ENCODE results near the gene SPON1.
A peak's percentile ranks its signal among the peaks of the same experiment; 100 is the strongest.

The SPON1 gene

GRCh38 chr11:14232652-14233051, 270.1 kb downstream of the SPON1 start:
- Histone ChIP-seq H3K4me3 (ENCODE audit: low read length, poor library complexity, severe bottlenecking) (no peak overlapping the region), H3K4me2 (ENCODE audit: low read depth, low read length, poor library complexity, severe bottlenecking) (no peak overlapping the region), H3K4me1 (ENCODE audit: insufficient read depth, low read length, poor library complexity, severe bottlenecking) (no peaks in the 10 kb centered on the region), H3K9me2 (replicated peaks; ENCODE audit: low read depth, low read length) (no peaks in the 10 kb centered on the region), H2AFZ (ENCODE audit: low read length) (no peak overlapping the region), H4K20me1 (ENCODE audit: insufficient read depth, low read length, poor library complexity, severe bottlenecking) (no peaks in the 10 kb centered on the region), H3K9ac (ENCODE audit: low read depth, low read length, poor library complexity, severe bottlenecking) (no peak overlapping the region), H3K36me3 (ENCODE audit: insufficient read depth, low read length) (no peaks in the 10 kb centered on the region), H3K9me3 (ENCODE audit: insufficient read depth, low read depth, low read length) (no peaks in the 10 kb centered on the region), H3K79me2 (ENCODE audit: insufficient read depth, low read length) (no peaks in the 10 kb centered on the region), H3K27me3 (ENCODE audit: insufficient read depth, low read length, poor library complexity, severe bottlenecking) (no peaks in the 10 kb centered on the region), H3F3A (ENCODE audit: low read depth) (no peaks in the 10 kb centered on the region)
- TF ChIP-seq CTCF (conservative IDR thresholded peaks at IDR 0.05; ENCODE audit: low read length): peak; percentile 57
- no peak for TF ChIP-seq EZH2phosphoT487 (IDR thresholded peaks at IDR 0.05; ENCODE audit: borderline replicate concordance)

GRCh38 chr11:14234446-14234845, 271.9 kb downstream of the SPON1 start:
- no peak overlapping the region for H3K4me3 ChIP-seq (ENCODE audit: low read length, poor library complexity, severe bottlenecking)
- H3K4me1 ChIP-seq (ENCODE audit: insufficient read depth, low read length, poor library complexity, severe bottlenecking): no peaks in the 10 kb centered on the region
- H3K36me3 ChIP-seq (ENCODE audit: insufficient read depth, low read length): no peaks in the 10 kb centered on the region
- no peaks in the 10 kb centered on the region for H3K27me3 ChIP-seq (ENCODE audit: insufficient read depth, low read length, poor library complexity, severe bottlenecking)
- no peak overlapping the region for H3K4me2 ChIP-seq (ENCODE audit: low read depth, low read length, poor library complexity, severe bottlenecking)
- H3K9me3 ChIP-seq (ENCODE audit: insufficient read depth, low read depth, low read length): no peaks in the 10 kb centered on the region
- H2AFZ ChIP-seq (ENCODE audit: low read length): no peak overlapping the region
- H3K79me2 ChIP-seq (ENCODE audit: insufficient read depth, low read length): no peaks in the 10 kb centered on the region
- no peaks in the 10 kb centered on the region for H3F3A ChIP-seq (ENCODE audit: low read depth)
- no peaks in the 10 kb centered on the region for H4K20me1 ChIP-seq (ENCODE audit: insufficient read depth, low read length, poor library complexity, severe bottlenecking)
- H3K9ac ChIP-seq (ENCODE audit: low read depth, low read length, poor library complexity, severe bottlenecking): no peak overlapping the region
- no peaks in the 10 kb centered on the region for H3K9me2 ChIP-seq (replicated peaks; ENCODE audit: low read depth, low read length)
- no peak for TF ChIP-seq CTCF (conservative IDR thresholded peaks at IDR 0.05; ENCODE audit: low read length)
- TF ChIP-seq EZH2phosphoT487 (IDR thresholded peaks at IDR 0.05; ENCODE audit: borderline replicate concordance): no peak

- TF ChIP-seq EZH2phosphoT487 (IDR thresholded peaks at IDR 0.05; ENCODE audit: borderline replicate concordance): no peak
- TF ChIP-seq CTCF (conservative IDR thresholded peaks at IDR 0.05; ENCODE audit: low read length): no peak
- Histone ChIP-seq H3K36me3 (ENCODE audit: insufficient read depth, low read length) (no peaks in the 10 kb centered on the region), H3K79me2 (ENCODE audit: insufficient read depth, low read length) (no peaks in the 10 kb centered on the region), H3K4me2 (ENCODE audit: low read depth, low read length, poor library complexity, severe bottlenecking) (no peak overlapping the region), H4K20me1 (ENCODE audit: insufficient read depth, low read length, poor library complexity, severe bottlenecking) (no peaks in the 10 kb centered on the region), H3K9ac (ENCODE audit: low read depth, low read length, poor library complexity, severe bottlenecking) (no peak overlapping the region), H3F3A (ENCODE audit: low read depth) (no peaks in the 10 kb centered on the region), H2AFZ (ENCODE audit: low read length) (no peak overlapping the region), H3K9me2 (replicated peaks; ENCODE audit: low read depth, low read length) (no peaks in the 10 kb centered on the region), H3K27me3 (ENCODE audit: insufficient read depth, low read length, poor library complexity, severe bottlenecking) (no peaks in the 10 kb centered on the region), H3K4me3 (ENCODE audit: low read length, poor library complexity, severe bottlenecking) (no peak overlapping the region), H3K4me1 (ENCODE audit: insufficient read depth, low read length, poor library complexity, severe bottlenecking) (no peaks in the 10 kb centered on the region), H3K9me3 (ENCODE audit: insufficient read depth, low read depth, low read length) (no peaks in the 10 kb centered on the region)
These were observed 273.2 kb downstream of the SPON1 start for GRCh38 chr11:14235701-14236100.

Measured in Loucy (cell line).